PC-3 (cell line): ENCODE measurements around the gene PTP4A2.

ENCODE experiments used
- EZH2phosphoT487 ChIP-seq: fragments of 300-600 bp; sonication (generic); IDR thresholded peaks from 2 replicates; pipeline ENCODE4 v1.6.1; 2018; ENCODE audit warnings: mild to moderate bottlenecking, antibody characterized with exemption, low read length, borderline replicate concordance
- TF ChIP-seq, protein P1 (sequence below): fragments of 300-600 bp; sonication (generic); conservative IDR thresholded peaks from 2 replicates; pipeline ENCODE4 v1.5.1; 2017; ENCODE audit warnings: antibody characterized with exemption, low read depth, mild to moderate bottlenecking, low read length

DNA sequence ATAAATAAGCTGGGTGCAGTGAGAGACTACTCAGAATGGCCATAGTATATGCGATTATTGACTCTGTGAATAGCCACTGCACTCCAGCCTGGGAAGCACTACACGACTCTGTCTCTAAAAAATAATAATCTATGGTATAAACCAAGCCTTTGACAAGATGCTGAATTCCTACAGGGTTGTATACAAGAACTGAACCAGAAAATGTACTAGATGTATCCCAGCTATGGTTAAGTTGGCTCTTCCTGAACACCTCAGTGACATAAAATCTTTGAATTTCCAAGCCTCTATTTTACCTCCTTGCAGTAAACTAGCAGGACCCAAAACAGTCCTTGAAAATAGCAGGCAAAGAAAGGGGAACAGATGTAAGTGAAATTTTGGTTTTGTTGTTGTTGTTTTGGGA, 32.5 kb downstream of the PTP4A2 start:
- TF ChIP-seq EZH2phosphoT487, result no peak
- TF ChIP-seq, protein P1, sequence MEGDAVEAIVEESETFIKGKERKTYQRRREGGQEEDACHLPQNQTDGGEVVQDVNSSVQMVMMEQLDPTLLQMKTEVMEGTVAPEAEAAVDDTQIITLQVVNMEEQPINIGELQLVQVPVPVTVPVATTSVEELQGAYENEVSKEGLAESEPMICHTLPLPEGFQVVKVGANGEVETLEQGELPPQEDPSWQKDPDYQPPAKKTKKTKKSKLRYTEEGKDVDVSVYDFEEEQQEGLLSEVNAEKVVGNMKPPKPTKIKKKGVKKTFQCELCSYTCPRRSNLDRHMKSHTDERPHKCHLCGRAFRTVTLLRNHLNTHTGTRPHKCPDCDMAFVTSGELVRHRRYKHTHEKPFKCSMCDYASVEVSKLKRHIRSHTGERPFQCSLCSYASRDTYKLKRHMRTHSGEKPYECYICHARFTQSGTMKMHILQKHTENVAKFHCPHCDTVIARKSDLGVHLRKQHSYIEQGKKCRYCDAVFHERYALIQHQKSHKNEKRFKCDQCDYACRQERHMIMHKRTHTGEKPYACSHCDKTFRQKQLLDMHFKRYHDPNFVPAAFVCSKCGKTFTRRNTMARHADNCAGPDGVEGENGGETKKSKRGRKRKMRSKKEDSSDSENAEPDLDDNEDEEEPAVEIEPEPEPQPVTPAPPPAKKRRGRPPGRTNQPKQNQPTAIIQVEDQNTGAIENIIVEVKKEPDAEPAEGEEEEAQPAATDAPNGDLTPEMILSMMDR, result no peak
